ENCODE data around the gene PARVA.

GRCh38 chr11:12460466-12460865, 83.1 kb downstream of the PARVA start:
- TF ChIP-seq CTCF (IDR thresholded peaks at IDR 0.05) (no peak), POLR2A (IDR thresholded peaks at IDR 0.05) (no peak), POLR2AphosphoS5 (IDR thresholded peaks at IDR 0.05) (no peak)
